IPS DF 19.7 (cell line): ENCODE data around the gene CD274.

Source experiments
- DNase-seq: peaks from one replicate; pipeline ENCODE4 v3.0.0-alpha.2; 2013; ENCODE audit warnings: low read depth, low spot score

The CD274 gene

GRCh38 chr9:5499889-5500398 is 49.6 kb downstream of the CD274 start:
- DNase-seq = no peak

DNA sequence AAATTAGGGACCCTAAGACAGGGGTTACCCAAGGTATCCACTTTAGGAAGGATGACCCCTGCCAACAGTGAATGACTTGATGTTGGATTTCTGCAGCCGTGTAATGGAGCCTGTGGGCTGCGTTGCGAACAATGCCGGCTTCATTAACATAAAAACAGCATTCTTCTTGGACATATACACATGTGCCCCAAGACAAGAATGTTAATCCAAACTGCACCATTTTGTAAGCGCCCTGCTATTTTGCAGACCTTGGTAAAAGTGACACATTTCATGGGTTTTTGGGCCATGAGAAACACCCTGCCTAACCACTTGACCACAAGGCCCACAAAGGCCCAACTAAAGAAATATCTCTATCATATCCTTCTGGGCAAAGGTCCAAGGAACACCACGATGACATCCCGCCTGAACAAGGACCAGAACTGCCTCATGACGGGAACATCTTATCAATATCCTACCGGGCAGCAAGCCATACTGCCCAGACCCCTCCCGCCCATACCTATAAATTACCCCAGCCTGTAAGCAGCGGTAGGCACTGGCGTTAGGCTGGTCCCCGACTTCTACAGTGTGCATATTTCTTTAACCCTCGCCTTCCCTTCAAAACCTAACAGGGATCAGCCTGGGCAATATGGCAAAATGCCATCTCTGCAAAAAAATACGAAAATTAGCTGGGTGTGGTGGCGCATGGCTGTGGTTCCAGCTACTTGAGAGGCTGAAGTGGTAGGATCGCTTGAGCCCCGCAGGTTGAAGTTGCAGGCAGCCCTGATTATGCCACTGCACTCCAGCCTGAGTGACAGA is 50.3 kb downstream of the CD274 start:
- no peak for DNase-seq

GRCh38 chr9:5502553-5502952 is 52.2 kb downstream of the CD274 start:
- DNase-seq = no peak

DNA sequence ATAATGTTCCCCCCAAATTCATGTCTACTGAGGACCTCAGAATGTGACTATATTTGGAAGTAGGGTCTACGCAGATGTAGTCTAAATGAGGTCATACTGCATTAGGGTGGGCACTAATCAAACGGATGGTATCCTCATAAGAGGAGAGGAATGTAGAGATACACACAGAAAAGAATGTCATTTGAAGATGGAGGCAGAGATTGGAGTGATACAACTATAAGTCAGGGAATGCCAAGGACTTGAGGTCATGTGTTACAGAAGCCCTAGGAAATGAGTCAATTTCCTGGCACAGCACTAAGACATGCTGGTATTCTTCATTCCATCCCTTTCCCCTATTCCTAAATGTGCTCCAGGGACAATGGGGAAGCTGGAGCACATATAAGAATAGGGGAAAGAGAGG is 59.2 kb downstream of the CD274 start:
- DNase-seq = no peak

GRCh38 chr9:5510360-5510931 is 60.1 kb downstream of the CD274 start, which contains the start of gene PDCD1LG2:
Gene PDCD1LG2 (plus strand): TSS chr9:5510531. CDS start chr9:5522547, 12,016 bp downstream.
- DNase-seq = no peak

DNA sequence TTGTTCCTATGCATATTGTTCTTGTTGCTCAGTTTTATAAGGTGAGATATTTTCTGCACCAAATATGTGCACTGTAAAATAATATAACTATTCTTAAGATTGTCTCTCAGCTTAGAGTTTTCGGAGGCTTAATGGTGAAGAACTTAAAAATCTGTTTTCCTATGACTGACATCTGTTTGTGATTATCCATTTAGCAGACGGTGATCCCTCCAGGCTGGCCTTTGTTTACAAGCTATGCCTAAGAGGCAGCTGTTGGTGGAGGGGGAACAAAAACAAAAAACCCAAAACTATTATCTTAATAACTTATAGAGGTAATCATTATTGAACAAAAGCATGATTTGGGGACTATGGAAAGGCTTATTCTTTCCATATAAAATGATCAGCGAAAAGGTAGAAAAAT is 60.6 kb downstream of the CD274 start:
- DNase-seq = no peak

- no peak for DNase-seq
These were observed 61.1 kb downstream of the CD274 start for GRCh38 chr9:5511476-5511875.

DNA sequence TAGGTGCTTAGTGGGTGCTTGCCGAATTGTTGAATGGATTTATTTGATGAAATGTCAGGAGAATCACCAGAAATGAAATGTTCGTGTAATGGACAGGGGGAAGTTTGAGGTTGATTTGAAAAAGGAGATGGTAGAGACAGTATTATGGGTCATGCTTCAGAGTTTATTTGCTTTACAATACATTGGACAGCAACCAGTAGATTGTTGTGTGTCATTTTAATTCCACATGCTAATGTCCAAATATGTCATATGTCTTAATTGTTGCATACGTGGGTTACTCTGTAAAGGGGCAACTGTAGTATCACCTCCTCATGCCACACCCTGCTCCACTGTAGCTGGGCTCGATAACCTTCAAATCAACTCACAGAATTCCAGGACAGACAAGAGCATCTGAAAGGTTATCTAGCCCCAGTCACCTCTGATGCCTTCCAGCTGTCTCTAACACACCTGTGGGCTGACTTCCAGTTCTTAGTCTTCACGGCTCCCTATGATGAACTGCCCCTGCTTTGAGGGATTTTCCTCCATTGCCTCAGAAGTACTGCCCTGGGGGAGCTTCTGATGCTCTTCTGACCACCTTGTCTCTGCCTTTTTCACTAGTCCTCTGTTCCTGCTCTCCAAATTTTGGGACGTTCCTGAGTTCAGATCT is 61.7 kb downstream of the CD274 start:
- no peak for DNase-seq

DNA sequence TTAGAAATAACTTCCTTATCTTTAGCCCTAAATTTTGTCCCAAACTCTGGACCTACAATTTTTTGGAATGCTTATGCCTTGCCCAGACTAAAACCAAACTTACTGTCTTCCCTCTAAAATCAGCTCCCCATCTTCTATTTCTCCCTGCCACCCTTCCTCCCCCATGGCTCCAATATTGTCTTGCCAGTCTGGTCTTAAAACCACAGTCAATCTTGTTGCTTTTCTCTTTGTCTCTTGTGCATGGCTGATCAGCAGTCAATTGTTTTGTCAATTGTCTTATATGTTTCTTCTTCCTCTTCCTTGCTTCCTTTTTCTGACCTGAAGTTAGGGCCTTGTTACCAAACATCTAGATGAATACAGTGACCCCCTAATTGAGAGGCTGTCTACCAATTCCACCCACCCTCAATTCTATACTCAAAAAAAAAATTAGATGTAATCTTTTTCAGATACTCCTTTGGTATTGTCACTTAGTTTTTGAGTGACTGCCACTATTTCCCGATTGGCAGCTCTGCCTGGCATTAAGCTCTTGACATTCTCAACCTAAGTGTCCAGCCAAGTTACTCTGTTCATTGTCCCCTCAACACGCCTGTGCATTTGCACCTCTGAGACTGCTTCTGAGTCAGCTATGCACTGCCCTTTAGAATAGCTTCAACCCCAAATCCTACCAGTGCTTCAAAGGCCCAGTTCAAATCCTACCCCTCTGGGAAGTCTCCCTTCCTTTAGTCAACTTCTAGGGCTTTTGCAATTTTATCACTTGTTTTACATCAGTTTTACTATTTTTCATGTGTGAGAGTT is 62.5 kb downstream of the CD274 start:
- DNase-seq = no peak

DNA sequence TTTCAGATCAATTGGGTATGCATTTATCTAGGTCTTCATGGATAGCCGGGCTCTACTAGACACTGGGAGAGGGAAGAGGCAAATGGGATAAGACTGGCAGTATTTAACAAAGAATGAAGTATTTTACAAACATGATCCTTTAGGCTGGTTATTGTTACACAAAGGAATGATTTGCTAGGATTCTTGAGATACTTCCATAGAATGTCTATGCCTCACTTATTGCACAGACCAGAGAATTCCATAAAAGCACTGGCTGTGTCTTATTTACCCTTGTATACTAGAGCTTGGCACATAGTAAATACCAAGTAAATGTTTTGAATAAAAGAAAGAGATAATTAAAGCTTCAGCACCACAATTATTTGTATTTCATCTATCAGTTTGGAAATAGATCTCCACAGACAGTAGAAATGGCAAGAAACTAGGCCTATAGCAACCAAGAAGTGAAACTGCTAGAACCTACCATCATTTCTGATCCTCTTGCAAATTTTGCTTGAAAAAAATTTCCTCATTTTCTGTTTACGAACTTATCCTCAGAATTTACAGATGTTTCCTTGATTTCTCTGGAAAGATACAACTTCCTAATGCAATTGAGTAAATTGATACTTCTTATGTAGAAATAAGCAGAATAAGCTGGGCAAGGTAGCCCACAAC is 63.7 kb downstream of the CD274 start:
- DNase-seq = no peak

DNA sequence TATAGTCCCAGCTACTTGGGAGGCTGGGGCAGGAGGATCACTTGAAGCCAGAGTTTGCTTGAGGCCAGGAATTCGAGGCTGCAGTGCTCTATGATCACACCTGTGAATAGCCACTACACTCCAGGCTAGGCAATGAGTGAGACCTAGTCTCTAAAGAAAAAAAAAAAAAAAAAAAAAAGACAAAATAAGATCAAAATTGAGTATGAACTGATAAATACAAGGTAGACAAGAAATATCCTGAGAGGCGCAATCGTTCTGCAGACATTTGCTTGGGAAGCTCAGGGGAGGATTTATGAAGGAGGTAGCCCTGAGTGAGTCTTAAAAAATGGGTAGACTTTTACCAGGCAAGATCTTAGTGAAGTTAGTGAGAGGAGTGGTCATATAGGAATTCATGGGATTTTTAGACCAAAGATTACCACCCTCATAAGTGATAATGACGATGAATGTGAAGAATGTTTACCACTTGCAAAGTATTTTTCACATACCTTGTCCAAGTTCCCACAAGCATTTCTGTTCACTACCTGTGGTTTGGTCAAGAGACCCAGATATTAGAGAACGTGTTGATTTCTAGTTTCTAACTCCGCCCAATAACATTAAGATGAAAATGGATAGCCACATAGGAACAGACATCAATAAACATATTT is 64.4 kb downstream of the CD274 start:
- no peak for DNase-seq

- no peak for DNase-seq
These were observed 64.9 kb downstream of the CD274 start for GRCh38 chr9:5515261-5515650.

DNA sequence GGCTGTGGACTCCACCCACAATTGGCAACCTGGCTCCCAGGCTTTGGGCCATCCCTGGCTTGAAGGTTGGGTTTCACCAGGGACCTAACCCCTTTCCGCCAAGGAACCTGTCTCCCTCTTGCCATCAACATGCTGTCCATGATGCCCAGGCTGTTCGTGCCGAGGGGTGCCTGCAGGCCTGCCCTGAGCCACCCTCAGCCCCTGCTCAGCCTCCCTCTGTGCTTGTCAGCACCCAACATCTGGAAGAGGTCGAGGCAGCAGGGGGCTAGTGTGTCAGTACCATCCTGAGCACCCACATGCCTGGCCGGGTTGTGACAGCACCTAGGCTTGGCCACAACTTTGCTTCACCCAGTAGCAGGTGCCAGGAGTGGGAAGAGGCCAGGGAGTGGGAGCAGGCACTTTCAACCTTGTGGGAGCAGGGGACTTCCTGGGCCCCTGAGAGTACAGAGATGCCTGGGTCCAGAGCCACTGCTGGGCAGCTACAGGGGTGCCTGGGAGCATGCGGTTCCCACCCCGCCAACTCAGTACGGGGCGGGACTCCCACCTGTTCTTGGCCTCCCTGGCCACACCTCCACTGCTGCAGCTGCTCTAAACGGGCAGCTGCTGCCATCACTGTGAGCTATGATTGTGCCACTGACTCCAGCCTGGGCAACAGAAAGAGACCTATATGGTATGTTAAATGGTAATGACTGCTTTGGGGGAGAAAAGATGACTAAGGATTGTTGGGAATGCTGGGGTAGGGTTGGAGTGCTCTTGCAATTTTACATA is 66.3 kb downstream of the CD274 start:
- DNase-seq = no peak

DNA sequence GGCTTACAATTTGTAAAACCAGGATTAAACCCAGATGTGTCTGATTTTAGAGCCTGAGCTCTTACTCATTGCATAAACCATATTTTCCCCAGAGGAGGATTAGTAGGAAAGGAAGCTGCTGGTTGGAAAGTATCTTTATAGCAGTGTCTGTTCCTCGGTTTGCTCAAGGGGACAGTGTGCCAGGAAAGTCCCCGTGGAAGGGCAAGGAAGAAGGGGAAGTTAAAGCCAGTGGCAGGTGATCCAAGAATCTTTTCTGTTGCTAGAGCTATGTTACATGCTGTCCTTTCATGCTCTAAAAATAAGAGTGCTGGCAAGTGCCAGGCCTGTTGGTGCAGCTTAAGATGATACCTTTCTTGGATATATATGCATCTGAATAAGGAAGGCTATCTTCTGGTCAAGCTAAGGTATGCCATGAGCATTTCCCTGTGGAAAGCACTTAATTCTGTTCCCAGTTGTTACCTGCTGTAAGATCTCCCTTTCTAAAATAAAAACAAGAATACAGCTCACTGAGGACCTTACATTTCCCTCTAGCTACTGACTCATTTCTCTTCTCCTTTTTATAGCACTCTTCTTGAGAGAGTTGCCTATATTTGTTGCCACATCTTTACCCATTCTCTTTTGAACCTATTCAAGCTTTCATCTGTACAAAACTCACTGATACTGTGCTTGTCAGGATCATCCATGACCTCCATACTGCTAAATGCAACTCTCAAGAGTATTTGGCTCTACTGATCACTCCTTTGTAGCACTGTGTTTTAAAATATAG is 68.0 kb downstream of the CD274 start:
- DNase-seq = no peak

GRCh38 chr9:5518937-5519319 is 68.6 kb downstream of the CD274 start:
- no peak for DNase-seq
